H9 (cell line): ENCODE data around the gene MEIOSIN. TPM values are rescaled to one million over a fixed set of nuclear protein-coding genes. Genes with fewer than 3 reads are reported as not detected.
A peak's percentile ranks its signal among the peaks of the same experiment; 100 is the strongest.

Source experiments
- DNase-seq: peaks from one replicate; pipeline ENCODE4 v3.0.0-alpha.2; 2017
- H2AFZ ChIP-seq: one replicate; pipeline ENCODE4 v1.6.1; 2013; ENCODE audit warnings: mild to moderate bottlenecking, low read length, control low read depth, moderate library complexity
- H2AK5ac ChIP-seq: 2 replicates; pipeline ENCODE4 v1.6.1; 2013; ENCODE audit warnings: low read length, control low read depth, mixed read lengths; ENCODE audit not compliant: insufficient read length
- H2BK120ac ChIP-seq: one replicate; pipeline ENCODE4 v1.6.1; 2013; ENCODE audit warnings: low read depth, mild to moderate bottlenecking, low read length, control low read depth, inconsistent platforms; ENCODE audit not compliant: poor library complexity, severe bottlenecking
- H2BK12ac ChIP-seq: 2 replicates; pipeline ENCODE4 v1.6.1; 2013; ENCODE audit warnings: low read length, control low read depth, mixed read lengths, low read depth; ENCODE audit not compliant: insufficient read length
- H2BK15ac ChIP-seq: 2 replicates; pipeline ENCODE4 v1.6.1; 2013; ENCODE audit warnings: low read depth, low read length, control low read depth
- H2BK20ac ChIP-seq: one replicate; pipeline ENCODE4 v1.6.1; 2013; ENCODE audit warnings: low read depth, mild to moderate bottlenecking, low read length, control low read depth, inconsistent platforms; ENCODE audit not compliant: poor library complexity, severe bottlenecking
- H2BK5ac ChIP-seq: 2 replicates; pipeline ENCODE4 v1.6.1; 2013; ENCODE audit warnings: low read length, control low read depth, mixed read lengths; ENCODE audit not compliant: insufficient read length
- H3K14ac ChIP-seq: 2 replicates; pipeline ENCODE4 v1.6.1; 2013; ENCODE audit warnings: low read length, control low read depth; ENCODE audit not compliant: insufficient read depth
- H3K18ac ChIP-seq: 2 replicates; pipeline ENCODE4 v1.6.1; 2013; ENCODE audit warnings: low read depth, mild to moderate bottlenecking, mixed read lengths, low read length, control low read depth; ENCODE audit not compliant: insufficient read length
- H3K23ac ChIP-seq: 2 replicates; pipeline ENCODE4 v1.6.1; 2013; ENCODE audit warnings: low read length, control low read depth, mixed read lengths, low read depth; ENCODE audit not compliant: insufficient read length
- H3K23me2 ChIP-seq: 2 replicates; pipeline ENCODE4 v1.6.1; 2013; ENCODE audit warnings: low read depth, mild to moderate bottlenecking, mixed read lengths, low read length, control low read depth; ENCODE audit not compliant: insufficient read length, poor library complexity, severe bottlenecking
- H3K27ac ChIP-seq: 2 replicates; pipeline ENCODE4 v1.5.1; 2013; ENCODE audit warnings: low read length, control low read depth, mixed read lengths, low read depth; ENCODE audit not compliant: insufficient read length
- H3K27me3 ChIP-seq: 2 replicates; pipeline ENCODE4 v1.6.1; 2013; ENCODE audit warnings: low read length, control low read depth, inconsistent platforms; ENCODE audit not compliant: insufficient read depth
- H3K4ac ChIP-seq: 2 replicates; pipeline ENCODE4 v1.6.1; 2013; ENCODE audit warnings: low read depth, mild to moderate bottlenecking, control low read depth, inconsistent platforms, low read length, moderate library complexity
- H3K4me1 ChIP-seq: 2 replicates; pipeline ENCODE4 v1.6.1; 2013; ENCODE audit warnings: low read length, control low read depth, inconsistent platforms; ENCODE audit not compliant: insufficient read depth
- H3K4me2 ChIP-seq: 2 replicates; pipeline ENCODE4 v1.6.1; 2013; ENCODE audit warnings: low read length, control low read depth, mixed read lengths; ENCODE audit not compliant: insufficient read length, insufficient read depth
- H3K56ac ChIP-seq: 2 replicates; pipeline ENCODE4 v1.6.1; 2013; ENCODE audit warnings: low read depth, mild to moderate bottlenecking, mixed read lengths, low read length, control low read depth; ENCODE audit not compliant: insufficient read length
- H3K79me1 ChIP-seq: 2 replicates; pipeline ENCODE4 v1.6.1; 2013; ENCODE audit warnings: low read depth, mild to moderate bottlenecking, moderate library complexity, low read length, control low read depth, inconsistent platforms; ENCODE audit not compliant: insufficient read depth, poor library complexity, severe bottlenecking
- H3K79me2 ChIP-seq: 2 replicates; pipeline ENCODE4 v1.6.1; 2013; ENCODE audit warnings: low read length, control low read depth, inconsistent platforms; ENCODE audit not compliant: insufficient read depth
- H3K9ac ChIP-seq: 2 replicates; pipeline ENCODE4 v1.6.1; 2013; ENCODE audit warnings: low read length, control low read depth, mixed read lengths; ENCODE audit not compliant: insufficient read length; ENCODE audit errors: extremely low read depth
- H3K9me3 ChIP-seq: one replicate; pipeline ENCODE4 v1.6.1; 2013; ENCODE audit warnings: low read depth, low read length, inconsistent platforms; ENCODE audit not compliant: control insufficient read depth
- H3T11ph ChIP-seq: one replicate; pipeline ENCODE4 v1.6.1; 2013; ENCODE audit warnings: mild to moderate bottlenecking, low read length, control low read depth, inconsistent platforms
- H4K20me1 ChIP-seq: one replicate; pipeline ENCODE4 v1.6.1; 2013; ENCODE audit not compliant: control insufficient read depth, insufficient read length, insufficient read depth
- H4K5ac ChIP-seq: 2 replicates; pipeline ENCODE4 v1.6.1; 2013; ENCODE audit warnings: low read depth, mild to moderate bottlenecking, mixed read lengths, low read length, control low read depth; ENCODE audit not compliant: insufficient read length
- H4K8ac ChIP-seq: replicated peaks from 2 replicates; pipeline ENCODE4 v1.6.1; 2013; ENCODE audit warnings: low read length, control low read depth, mixed read lengths, low read depth; ENCODE audit not compliant: insufficient read length
- H4K91ac ChIP-seq: 2 replicates; pipeline ENCODE4 v1.6.1; 2013; ENCODE audit warnings: low read depth, mild to moderate bottlenecking, moderate library complexity, mixed read lengths, low read length, control low read depth; ENCODE audit not compliant: insufficient read length
- H3K27ac Mint-ChIP-seq, 3 experiments: 2 replicates in 2 of 3; 3 replicates in 1 of 3; pipeline ENCODE4 v1.8.0; 2020 to 2021; ENCODE audit warnings: mixed read lengths in 3 of 3, mild to moderate bottlenecking in 1 of 3, moderate library complexity in 1 of 3
- H3K27me3 Mint-ChIP-seq: 2 replicates; pipeline ENCODE4 v1.8.0; 2021; ENCODE audit warnings: low read depth, mild to moderate bottlenecking, moderate library complexity, mixed read lengths
- H3K36me3 Mint-ChIP-seq, 3 experiments: 2 replicates in 2 of 3; 3 replicates in 1 of 3; pipeline ENCODE4 v1.8.0; 2020 to 2021; ENCODE audit warnings: low read depth in 3 of 3, mixed read lengths in 3 of 3; ENCODE audit not compliant: insufficient read depth in 1 of 3
- H3K4me1 Mint-ChIP-seq, 2 experiments: 2 replicates each; pipeline ENCODE4 v1.8.0; 2020; ENCODE audit warnings: mixed read lengths in 2 of 2
- H3K4me3 Mint-ChIP-seq, 2 experiments: 2 replicates in 1 of 2; 3 replicates in 1 of 2; pipeline ENCODE4 v1.8.0; 2020 to 2021; ENCODE audit warnings: mild to moderate bottlenecking in 2 of 2, mixed read lengths in 2 of 2, moderate library complexity in 1 of 2
- H3K9me3 Mint-ChIP-seq, 2 experiments: 2 replicates in 1 of 2; 3 replicates in 1 of 2; pipeline ENCODE4 v1.8.0; 2020; ENCODE audit warnings: mild to moderate bottlenecking in 2 of 2, mixed read lengths in 2 of 2, moderate library complexity in 1 of 2
- WGBS: extraction: QIAGEN DNeasy Blood & Tissue Kit; methylation state at CpG from one replicate; pipeline ENCODE4 v1.1.7; 2013; ENCODE audit warnings: missing lambda C conversion rate, low lambda C conversion rate, mixed read lengths; ENCODE audit not compliant: insufficient read length; ENCODE audit errors: extremely low coverage; 5-methylcytosine and 5-hydroxymethylcytosine counted together
- total RNA-seq: library from RNA; stranded (reverse); gene quantifications from 2 replicates; pipeline ENCODE4 v1.2.1, GENCODE V29; 2021
- TF ChIP-seq, protein P1 (sequence below): fragments of 200-600 bp; sonication (generic); conservative IDR thresholded peaks from 3 replicates; pipeline ENCODE4 v1.8.0; 2021; ENCODE audit warnings: antibody characterized with exemption, mild to moderate bottlenecking

Gene MEIOSIN
- total RNA-seq, 1 experiment from 2014 or later: not detected

DNA sequence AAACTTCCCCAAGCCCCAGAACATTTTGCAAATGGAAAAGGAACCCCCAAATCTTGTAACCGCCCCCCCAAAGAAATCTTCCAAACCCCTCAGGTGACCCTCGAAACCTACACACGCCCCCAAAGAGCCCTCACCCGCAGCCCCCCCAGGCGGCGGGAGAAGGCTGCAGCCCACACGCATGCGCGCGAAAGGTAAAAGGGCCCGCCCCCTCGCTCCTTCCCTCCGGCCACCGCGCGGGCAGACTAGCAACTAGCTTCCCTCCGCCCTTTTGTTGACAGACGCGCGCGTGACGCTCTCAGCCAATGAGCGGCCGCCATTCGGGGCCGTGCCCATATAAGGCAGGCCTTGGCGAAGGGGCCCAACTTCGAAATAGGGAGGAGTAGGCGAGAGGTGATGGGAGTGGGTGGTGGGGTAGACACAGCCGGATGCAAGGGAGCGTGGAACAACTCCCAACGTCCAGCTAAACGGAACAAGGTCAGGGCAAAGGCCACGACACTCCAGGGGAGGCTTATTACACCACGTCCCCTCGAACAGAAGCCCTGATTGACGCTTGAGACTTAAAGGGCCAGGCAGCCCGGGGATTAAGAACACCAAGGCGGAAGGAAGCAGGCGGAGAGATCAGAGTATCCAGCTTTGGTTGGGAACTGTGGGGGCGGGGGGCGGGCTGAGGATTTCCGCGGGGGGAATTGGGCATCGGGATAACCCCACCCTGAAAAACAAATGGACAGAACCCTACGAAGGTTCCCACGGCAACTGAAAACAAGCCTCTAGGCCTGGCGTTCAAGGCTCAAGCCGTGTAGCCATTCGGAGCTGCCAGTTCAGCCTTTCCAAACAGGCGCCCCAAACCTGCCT, 15.9 kb upstream of the MEIOSIN start:
- peak overlapping the region; percentile 92 for H2BK120ac ChIP-seq
- H3K4me1 ChIP-seq: no peaks in the 10 kb centered on the region
- no peak overlapping the region for H2AFZ ChIP-seq
- no CpG with 5 or more reads among the region's 51 CpGs for WGBS
- Mint-ChIP-seq H3K4me1 (peaks cover 28 to 29% of the 10 kb centered on the region in 2 experiments), H3K4me3 (peak overlapping the region; percentile 91 to 96), H3K9me3 (no peaks in the 10 kb centered on the region), H3K27ac (peak overlapping the region; percentile 87 to 99 (median 97)), H3K27me3 (no peaks in the 10 kb centered on the region), H3K36me3 (peaks cover 15 to 29% (median 25%) of the 10 kb centered on the region in 3 experiments; a peak in 6 of 7 replicates)
- H2BK20ac ChIP-seq: peak overlapping the region; percentile 99
- H3K56ac ChIP-seq: no peak overlapping the region
- H4K5ac ChIP-seq: no peak overlapping the region
- no peak overlapping the region for H2AK5ac ChIP-seq
- H3T11ph ChIP-seq: peak overlapping the region; percentile 97
- H3K79me2 ChIP-seq: peaks cover 12% of the 10 kb centered on the region; the same call in 1 of the 2 replicates
- TF ChIP-seq, protein P1, sequence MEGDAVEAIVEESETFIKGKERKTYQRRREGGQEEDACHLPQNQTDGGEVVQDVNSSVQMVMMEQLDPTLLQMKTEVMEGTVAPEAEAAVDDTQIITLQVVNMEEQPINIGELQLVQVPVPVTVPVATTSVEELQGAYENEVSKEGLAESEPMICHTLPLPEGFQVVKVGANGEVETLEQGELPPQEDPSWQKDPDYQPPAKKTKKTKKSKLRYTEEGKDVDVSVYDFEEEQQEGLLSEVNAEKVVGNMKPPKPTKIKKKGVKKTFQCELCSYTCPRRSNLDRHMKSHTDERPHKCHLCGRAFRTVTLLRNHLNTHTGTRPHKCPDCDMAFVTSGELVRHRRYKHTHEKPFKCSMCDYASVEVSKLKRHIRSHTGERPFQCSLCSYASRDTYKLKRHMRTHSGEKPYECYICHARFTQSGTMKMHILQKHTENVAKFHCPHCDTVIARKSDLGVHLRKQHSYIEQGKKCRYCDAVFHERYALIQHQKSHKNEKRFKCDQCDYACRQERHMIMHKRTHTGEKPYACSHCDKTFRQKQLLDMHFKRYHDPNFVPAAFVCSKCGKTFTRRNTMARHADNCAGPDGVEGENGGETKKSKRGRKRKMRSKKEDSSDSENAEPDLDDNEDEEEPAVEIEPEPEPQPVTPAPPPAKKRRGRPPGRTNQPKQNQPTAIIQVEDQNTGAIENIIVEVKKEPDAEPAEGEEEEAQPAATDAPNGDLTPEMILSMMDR: no peak; the same call in 2 of the 3 replicates
- H3K9ac ChIP-seq: peak overlapping the region; percentile 99
- peaks cover 3% of the 10 kb centered on the region for H3K79me1 ChIP-seq
- H2BK12ac ChIP-seq: peak overlapping the region; percentile 60
- no peaks in the 10 kb centered on the region for H3K27me3 ChIP-seq
- H4K91ac ChIP-seq: no peak overlapping the region
- peak overlapping the region; percentile 100 for H3K4me2 ChIP-seq
- peak; percentile 100 for DNase-seq
- peak overlapping the region; percentile 5; the same call in 1 of the 2 replicates for H2BK15ac ChIP-seq
- no peaks in the 10 kb centered on the region for H4K20me1 ChIP-seq
- H3K9me3 ChIP-seq: no peaks in the 10 kb centered on the region
- no peak overlapping the region for H3K23ac ChIP-seq
- peak overlapping the region; percentile 100 for H3K18ac ChIP-seq
- H4K8ac ChIP-seq: no peak overlapping the region
- H3K14ac ChIP-seq: peak overlapping the region; percentile 99; the same call in 1 of the 2 replicates
- peak overlapping the region; percentile 94 for H2BK5ac ChIP-seq
- peak overlapping the region; percentile 74 for H3K27ac ChIP-seq
- peaks cover 14% of the 10 kb centered on the region for H3K23me2 ChIP-seq
- peak overlapping the region; percentile 96; the same call in 1 of the 2 replicates for H3K4ac ChIP-seq
